ENCODE data around the gene GTF3C2.

The GTF3C2 gene

GRCh38 chr2:27356382-27357181, at the start of gene GTF3C2 (continued):
- TF ChIP-seq ZNF555 (tag by site-specific recombination; conservative IDR thresholded peaks at IDR 0.05) (no peak), SP2 (tag by site-specific recombination; IDR thresholded peaks at IDR 0.05) (peak; percentile 72), ZNF133 (tag by site-specific recombination; IDR thresholded peaks at IDR 0.05) (no peak), ZNF148 (tag by site-specific recombination; IDR thresholded peaks at IDR 0.05; ENCODE audit: borderline replicate concordance) (no peak), ZNF416 (tag by site-specific recombination; IDR thresholded peaks at IDR 0.05) (no peak), FEZF1 (tag by site-specific recombination; IDR thresholded peaks at IDR 0.05) (no peak), ZBTB48 (tag by site-specific recombination; IDR thresholded peaks at IDR 0.05) (no peak), ZNF274 (IDR thresholded peaks at IDR 0.05; ENCODE audit: low read length) (no peak), ZNF274 (tag by site-specific recombination; IDR thresholded peaks at IDR 0.05; ENCODE audit: borderline replicate concordance) (no peak), ZNF221 (tag by site-specific recombination; IDR thresholded peaks at IDR 0.05; ENCODE audit: borderline replicate concordance) (no peak), ZNF2 (tag by site-specific recombination; IDR thresholded peaks at IDR 0.05) (no peak), ZNF658 (tag by site-specific recombination; IDR thresholded peaks at IDR 0.05) (no peak), ZNF280C (tag by site-specific recombination; IDR thresholded peaks at IDR 0.05) (no peak), ZSCAN23 (tag by site-specific recombination; IDR thresholded peaks at IDR 0.05) (no peak), GLIS1 (tag by site-specific recombination; IDR thresholded peaks at IDR 0.05) (peak; percentile 54), BCL6B (tag by site-specific recombination; IDR thresholded peaks at IDR 0.05) (no peak), WT1 (tag by site-specific recombination; IDR thresholded peaks at IDR 0.05) (no peak), ZNF660 (tag by site-specific recombination; IDR thresholded peaks at IDR 0.05) (peak; percentile 32; the same call in 1 of the 2 replicates), KLF10 (tag by site-specific recombination; IDR thresholded peaks at IDR 0.05) (no peak), ZNF501 (tag by site-specific recombination; IDR thresholded peaks at IDR 0.05) (peak; percentile 64), ZNF837 (tag by site-specific recombination; IDR thresholded peaks at IDR 0.05) (no peak), ZNF146 (tag by site-specific recombination; IDR thresholded peaks at IDR 0.05) (no peak; the same call in 1 of the 2 replicates), ZEB2 (tag by site-specific recombination; IDR thresholded peaks at IDR 0.05) (peak; percentile 66), ZFP37 (tag by site-specific recombination; IDR thresholded peaks at IDR 0.05) (no peak; the same call in 1 of the 2 replicates), OSR2 (tag by site-specific recombination; IDR thresholded peaks at IDR 0.05) (no peak), ZNF843 (tag by site-specific recombination; IDR thresholded peaks at IDR 0.05) (no peak; the same call in 1 of the 2 replicates), ZNF701 (tag by site-specific recombination; IDR thresholded peaks at IDR 0.05) (no peak), ZNF629 (tag by site-specific recombination; IDR thresholded peaks at IDR 0.05) (peak; percentile 78), ZNF121 (tag by site-specific recombination; IDR thresholded peaks at IDR 0.05) (no peak), ZNF707 (tag by site-specific recombination; IDR thresholded peaks at IDR 0.05) (no peak), ZNF560 (tag by site-specific recombination; IDR thresholded peaks at IDR 0.05; ENCODE audit: borderline replicate concordance) (no peak), ZNF26 (tag by site-specific recombination; IDR thresholded peaks at IDR 0.05) (no peak), BCL11A (tag by site-specific recombination; IDR thresholded peaks at IDR 0.05; ENCODE audit: low read depth) (no peak), ZNF404 (tag by site-specific recombination; IDR thresholded peaks at IDR 0.05) (no peak), ZNF473 (tag by site-specific recombination; IDR thresholded peaks at IDR 0.05) (no peak), ZFP41 (tag by site-specific recombination; IDR thresholded peaks at IDR 0.05; ENCODE audit: borderline replicate concordance) (no peak)
